Epidermal melanocyte (primary cell): ENCODE measurements around the gene RHOV.
A peak's percentile ranks its signal among the peaks of the same experiment; 100 is the strongest.

Experiments used
- DNase-seq: peaks from one replicate; pipeline ENCODE4 v3.0.0; 2011; ENCODE audit warnings: low spot score; ENCODE audit not compliant: insufficient read length

RHOV gene

DNA sequence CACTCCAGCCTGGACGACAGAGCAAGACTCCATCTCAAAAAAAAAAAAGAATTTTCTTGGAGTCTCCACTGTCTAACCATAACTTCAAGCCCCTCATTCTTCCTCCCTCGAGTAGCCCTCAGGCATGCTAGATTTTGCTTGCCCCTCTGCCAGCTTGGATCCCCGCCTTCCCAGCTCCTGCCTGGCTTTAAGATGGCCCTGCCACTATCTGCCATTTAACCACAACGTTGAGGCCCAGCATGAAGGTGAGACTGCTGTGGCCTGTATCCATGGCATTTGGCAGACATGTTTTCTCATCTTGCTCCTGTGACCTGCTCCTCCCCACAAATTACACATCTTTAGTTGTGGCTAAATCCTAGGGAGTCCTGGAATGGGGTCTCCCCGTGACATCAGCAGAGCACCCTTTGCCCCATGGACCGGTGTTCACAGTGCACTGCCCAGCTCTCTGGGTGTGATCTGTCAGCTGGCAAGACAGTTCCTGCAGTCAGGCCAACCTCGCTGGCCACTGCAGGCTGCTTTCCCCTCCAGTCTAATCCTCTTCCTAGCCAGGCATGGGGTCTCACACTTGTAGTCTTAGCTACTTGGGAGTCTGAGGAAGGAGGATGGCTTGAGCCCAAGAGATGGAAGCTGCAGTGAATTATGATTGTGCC is 30.6 kb upstream of the RHOV start:
- no peak for DNase-seq

GRCh38 chr15:40902605-40903561 is 28.8 kb upstream of the RHOV start:
- no peak for DNase-seq

- no peak for DNase-seq
Measured at GRCh38 chr15:40901053-40901443, 27.0 kb upstream of the RHOV start.

- no peak for DNase-seq
Measured at GRCh38 chr15:40900256-40901052, 26.4 kb upstream of the RHOV start.

DNA sequence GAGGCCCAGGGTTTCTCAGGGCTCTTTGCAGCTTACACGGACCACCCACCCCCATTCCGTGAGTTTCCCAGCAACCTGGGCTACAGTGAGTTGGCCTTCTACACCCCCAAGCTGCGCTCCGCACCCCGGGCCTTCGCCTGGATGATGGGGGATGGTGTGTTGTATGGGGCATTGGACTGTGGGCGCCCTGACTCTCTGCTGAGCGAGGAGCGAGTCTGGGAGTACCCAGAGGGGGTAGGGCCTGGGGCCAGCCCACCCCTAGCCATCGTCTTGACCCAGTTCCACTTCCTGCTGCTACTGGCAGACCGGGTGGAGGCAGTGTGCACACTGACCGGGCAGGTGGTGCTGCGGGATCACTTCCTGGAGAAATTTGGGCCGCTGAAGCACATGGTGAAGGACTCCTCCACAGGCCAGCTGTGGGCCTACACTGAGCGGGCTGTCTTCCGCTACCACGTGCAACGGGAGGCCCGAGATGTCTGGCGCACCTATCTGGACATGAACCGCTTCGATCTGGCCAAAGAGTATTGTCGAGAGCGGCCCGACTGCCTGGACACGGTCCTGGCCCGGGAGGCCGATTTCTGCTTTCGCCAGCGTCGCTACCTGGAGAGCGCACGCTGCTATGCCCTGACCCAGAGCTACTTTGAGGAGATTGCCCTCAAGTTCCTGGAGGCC is 25.6 kb upstream of the RHOV start:
- DNase-seq = no peak

DNA sequence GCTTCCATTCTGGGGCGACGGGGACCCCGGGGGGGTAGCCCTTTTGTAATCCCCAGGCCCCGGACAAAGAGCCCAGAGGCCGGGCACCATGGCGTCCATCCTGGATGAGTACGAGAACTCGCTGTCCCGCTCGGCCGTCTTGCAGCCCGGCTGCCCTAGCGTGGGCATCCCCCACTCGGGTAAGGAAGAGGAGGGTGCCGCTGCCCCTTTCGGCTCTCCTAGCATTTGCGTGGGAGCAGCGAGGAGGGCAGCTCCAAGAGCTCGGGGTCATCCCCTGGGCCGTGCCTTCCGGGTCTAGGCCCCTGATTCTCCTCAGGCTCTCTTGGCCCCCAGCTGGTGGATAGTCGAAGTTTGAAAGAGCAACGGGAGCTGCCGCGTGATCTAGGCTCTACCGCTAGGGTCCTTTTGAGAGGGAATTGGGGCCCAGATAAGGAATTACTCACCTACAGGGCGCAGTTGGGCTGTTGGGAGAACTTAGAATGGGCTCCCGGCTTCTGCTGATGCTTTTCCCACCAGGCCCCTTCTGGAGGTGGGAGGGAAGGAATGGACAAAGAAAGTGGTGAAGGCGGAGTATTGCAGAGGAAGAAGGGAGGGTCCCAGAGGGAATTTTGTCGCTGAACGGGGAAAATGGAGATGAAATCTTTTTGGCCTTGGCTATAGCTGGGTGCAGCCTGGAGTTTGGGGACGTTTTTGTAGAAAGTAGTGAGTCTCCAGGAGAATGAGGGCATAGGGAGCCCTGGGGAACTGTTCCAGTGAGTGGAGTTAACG is 20.8 kb upstream of the RHOV start:
- DNase-seq = peak; percentile 61

GRCh38 chr15:40893733-40894680 is 20.0 kb upstream of the RHOV start, which contains the start of gene VPS18:
Gene VPS18, plus strand, starts transcription at chr15:40894450. Its CDS starts 319 bp downstream, at chr15:40894769.
- peak; percentile 76 for DNase-seq

GRCh38 chr15:40893019-40893670 is 19.1 kb upstream of the RHOV start:
- no peak for DNase-seq

GRCh38 chr15:40892447-40893012 is 18.5 kb upstream of the RHOV start:
- DNase-seq = no peak

GRCh38 chr15:40891810-40892446 is 17.9 kb upstream of the RHOV start:
- DNase-seq = no peak

- DNase-seq = no peak
Measured at GRCh38 chr15:40891138-40891537, 17.1 kb upstream of the RHOV start.

DNA sequence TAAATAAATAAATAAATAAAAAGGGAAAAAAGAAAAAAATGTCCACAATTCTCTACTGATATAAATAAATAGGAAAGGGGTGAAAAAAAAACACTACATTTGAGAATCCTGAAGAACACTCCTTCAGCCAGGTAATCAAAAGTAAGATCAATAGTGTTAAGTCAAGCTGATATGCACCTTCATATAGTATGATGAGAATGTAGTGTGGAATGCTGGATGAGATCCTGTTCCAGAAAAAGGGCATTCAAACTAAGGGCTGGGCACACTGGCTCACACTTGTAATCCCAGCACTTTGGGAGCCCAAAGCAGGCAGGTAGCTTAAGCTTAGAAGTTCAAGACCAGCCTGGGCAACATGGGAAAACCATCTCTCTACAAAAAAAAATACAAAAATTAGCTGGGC is 15.1 kb upstream of the RHOV start:
- no peak for DNase-seq

DNA sequence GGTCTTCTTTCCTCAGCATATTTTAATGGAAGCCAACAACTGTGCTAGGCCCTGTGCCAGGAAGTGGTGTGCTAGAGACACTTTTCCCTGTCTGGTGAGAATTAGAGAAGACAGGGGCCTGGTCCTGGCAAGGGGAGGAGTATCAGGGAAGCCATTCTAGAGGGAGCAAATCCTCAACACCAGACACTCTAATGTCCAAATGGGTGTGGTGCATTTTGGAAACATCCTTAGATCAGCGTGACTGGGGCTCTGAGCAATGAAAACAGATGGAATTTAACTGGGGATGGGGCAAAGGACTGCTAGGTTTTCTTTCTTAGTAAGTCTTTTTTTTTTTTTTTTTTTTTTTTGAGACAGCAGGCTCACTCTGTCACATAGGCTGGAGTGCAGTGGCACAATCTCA is 12.6 kb upstream of the RHOV start:
- DNase-seq = no peak

DNA sequence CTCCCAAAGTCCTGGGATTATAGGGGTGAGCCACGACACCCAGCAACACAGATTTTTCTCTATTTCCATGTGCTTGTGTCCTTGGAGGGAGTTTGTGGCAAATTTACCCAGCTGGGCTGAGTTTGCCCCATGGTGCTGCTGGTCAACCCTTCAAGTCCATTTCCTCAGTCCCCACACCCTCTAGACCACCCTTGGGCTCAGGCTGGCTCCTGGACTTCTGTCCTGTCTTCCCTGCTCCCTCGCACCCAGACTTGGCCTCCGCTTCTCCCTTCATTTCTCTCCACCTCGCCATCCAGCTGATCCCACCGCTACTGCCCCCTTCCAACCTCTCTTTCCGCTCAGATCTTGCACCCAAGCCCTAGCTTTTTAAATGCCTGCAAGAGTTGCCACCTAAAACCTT is 7.3 kb upstream of the RHOV start:
- no peak for DNase-seq

- no peak for DNase-seq
Measured at GRCh38 chr15:40879609-40880008, 5.6 kb upstream of the RHOV start.

DNA sequence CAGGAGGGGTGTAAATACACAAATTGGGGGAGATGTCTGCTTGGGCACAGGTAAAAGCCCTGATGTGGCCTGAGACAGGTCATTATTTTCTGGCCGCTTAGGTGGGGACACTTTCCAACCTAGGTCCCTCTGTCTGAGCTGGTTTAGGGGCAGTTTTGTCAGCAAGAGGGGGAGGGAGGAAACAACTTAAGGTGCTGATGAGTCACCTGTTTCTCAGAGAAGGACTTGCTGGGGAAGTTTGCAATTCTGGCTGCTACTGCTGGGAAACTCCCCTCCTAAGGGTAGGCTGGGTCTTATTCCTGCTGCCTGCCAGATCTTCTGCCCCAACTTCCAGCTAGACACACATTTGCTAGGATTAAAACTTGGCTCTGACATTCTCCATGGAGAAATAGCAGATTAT is 4.8 kb upstream of the RHOV start:
- no peak for DNase-seq

DNA sequence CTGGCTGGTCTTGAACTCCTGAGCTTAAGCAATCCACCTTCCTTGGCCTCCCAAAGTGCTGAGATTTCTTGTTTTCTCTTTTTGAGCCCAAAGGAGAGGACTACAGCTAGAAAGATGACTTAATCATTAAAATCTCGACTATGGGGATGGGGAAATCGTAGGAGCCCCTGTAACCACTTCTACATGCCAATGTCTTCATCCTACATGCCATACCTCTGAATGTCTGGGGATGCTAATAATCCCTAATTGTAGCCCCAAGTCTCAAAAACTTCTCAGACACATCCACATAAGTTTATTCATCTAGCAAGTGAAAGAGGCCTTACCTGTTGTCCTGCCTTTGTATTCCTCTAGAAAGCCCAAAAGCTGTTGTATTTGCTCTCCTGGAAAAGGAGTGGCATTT is 3.7 kb upstream of the RHOV start:
- DNase-seq = no peak
